ENCODE data around the gene NSF. TPM values are rescaled to one million over a fixed set of nuclear protein-coding genes. Genes with fewer than 3 reads are reported as not detected.

Gene NSF
- total and polyA plus RNA-seq, 2 donors (not counting 3 experiments of a cell fraction or from before 2014, with no cell fraction given) = 18.5 to 43.7 TPM

GRCh38 chr17:46796524-46796923 is 206.1 kb downstream of the NSF start:
- no peak for TF ChIP-seq MAX (IDR thresholded peaks at IDR 0.05; ENCODE audit: insufficient read depth, insufficient read length)
- no peak for TF ChIP-seq POLR2AphosphoS5 (IDR thresholded peaks at IDR 0.05; ENCODE audit: insufficient read depth, low read depth, low read length)
- TF ChIP-seq CTCF (IDR thresholded peaks at IDR 0.05; ENCODE audit: extremely low read depth in 1 of 2, insufficient read depth in 1 of 2, low read depth in 1 of 2, low read length in 2 of 2) = no peak
- no peak for TF ChIP-seq JUN (IDR thresholded peaks at IDR 0.05; ENCODE audit: borderline replicate concordance, insufficient read depth, insufficient read length, low read depth)
- TF ChIP-seq GATA2 (IDR thresholded peaks at IDR 0.05; ENCODE audit: insufficient read depth, insufficient read length, low read depth, low read length) = no peak
- no peak for TF ChIP-seq FOS (IDR thresholded peaks at IDR 0.05; ENCODE audit: borderline replicate concordance, insufficient read depth, low read length)
- no peak for TF ChIP-seq POLR2A (IDR thresholded peaks at IDR 0.05; ENCODE audit: low read depth, low read length)
- TF ChIP-seq EZH2 (IDR thresholded peaks at IDR 0.05; ENCODE audit: borderline replicate concordance, low read depth, low read length, severe bottlenecking) = no peak
- no peak for TF ChIP-seq MYC (IDR thresholded peaks at IDR 0.05; ENCODE audit: low read depth, low read length)
- BruUV-seq (replicated peaks) = no TSS peak
- H3K79me2 ChIP-seq (ENCODE audit: control insufficient read depth, insufficient read depth, low read length) = no peaks in the 10 kb centered on the region
- dilution Hi-C loops (cut with MboI; ENCODE audit: extremely low pct_ligation_motif_present, low sequenced_read_pairs) = no loop called here
- H3K36me3 ChIP-seq (ENCODE audit: control insufficient read depth in 2 of 2, extremely low read depth in 1 of 2, insufficient read depth in 2 of 2, low read length in 2 of 2) = no peaks in the 10 kb centered on the region
- H3K9me1 ChIP-seq (replicated peaks; ENCODE audit: control insufficient read depth, extremely low read depth, insufficient read depth, low read length) = no peaks in the 10 kb centered on the region
- H3K9ac ChIP-seq (replicated peaks; ENCODE audit: extremely low read depth, insufficient read depth, low read length) = no peak overlapping the region
- H3K9me3 ChIP-seq (replicated peaks; ENCODE audit: control insufficient read depth, insufficient read depth, low read length) = no peaks in the 10 kb centered on the region
- H4K20me1 ChIP-seq (replicated peaks; ENCODE audit: control insufficient read depth, extremely low read depth, insufficient read depth, low read length) = no peaks in the 10 kb centered on the region
- no peak overlapping the region for H3K4me3 ChIP-seq (replicated peaks in 1 of 3; ENCODE audit: insufficient read depth in 1 of 3, low read depth in 1 of 3, low read length in 3 of 3)
- ChIA-PET CTCF (interaction anchor here (1.2 kb wide), 1 partner anchor 39 kb away, joined by 4 read pairs; no protein-coding TSS in a partner anchor), POLR2A (no interaction called here)
- no peak overlapping the region for H3K4me2 ChIP-seq (ENCODE audit: insufficient read depth, low read length)
- intact Hi-C loops (cut with micrococcal nuclease) = no loop called here
- peaks cover 0 to 2% of the 10 kb centered on the region in 2 experiments for H3K27me3 ChIP-seq (ENCODE audit: control insufficient read depth in 2 of 2, insufficient read depth in 2 of 2, low read length in 2 of 2)
- no peak for DNase-seq (ENCODE audit: low read depth, low spot score)
- no peak overlapping the region for H2AFZ ChIP-seq (ENCODE audit: low read depth, low read length)
- no peak for FAIRE-seq
- H3K27ac ChIP-seq (ENCODE audit: insufficient read depth, low read depth, low read length) = no peak overlapping the region
- H3K4me1 ChIP-seq (ENCODE audit: control insufficient read depth, extremely low read depth, insufficient read depth, low read length) = no peaks in the 10 kb centered on the region
